ENCODE measurements around the gene NTSR1. TPM values are rescaled to one million over a fixed set of nuclear protein-coding genes. Genes with fewer than 3 reads are reported as not detected.

NTSR1 gene
- total and polyA plus RNA-seq, 4 donors = 0.03 to 0.33 (median 0.08) TPM; not detected in 1

- H3K36me3 ChIP-seq (ENCODE audit: control insufficient read depth in 4 of 4, insufficient read depth in 3 of 4, low read depth in 1 of 4, low read length in 3 of 4) = no peaks in the 10 kb centered on the region
- DNase-seq (ENCODE audit: low spot score) = no peak
- H3K4me1 ChIP-seq (ENCODE audit: control insufficient read depth in 4 of 4, insufficient read depth in 4 of 4, low read length in 3 of 4) = no peaks in the 10 kb centered on the region
- H3K27me3 ChIP-seq (ENCODE audit: control insufficient read depth in 4 of 4, insufficient read depth in 4 of 4, low read length in 3 of 4) = no peaks in the 10 kb centered on the region
- 88% methylated on average over 16 of the region's 16 CpGs for WGBS
- H3K4me3 ChIP-seq (ENCODE audit: low read depth in 1 of 3, low read length in 3 of 3) = no peak overlapping the region
- no peaks in the 10 kb centered on the region for H3K9me3 ChIP-seq (ENCODE audit: control insufficient read depth in 4 of 4, low read length in 3 of 4)
- no peak overlapping the region for H3K27ac ChIP-seq (ENCODE audit: low read depth in 1 of 2, low read length in 2 of 2)
- H3K9ac ChIP-seq (ENCODE audit: low read depth in 1 of 2, low read length in 2 of 2) = no peak overlapping the region
- no peak for TF ChIP-seq EGR1 (IDR thresholded peaks at IDR 0.05; ENCODE audit: low read depth in 2 of 2)
These were observed 75.9 kb downstream of the NTSR1 start for GRCh38 chr20:62784497-62784896.

DNA sequence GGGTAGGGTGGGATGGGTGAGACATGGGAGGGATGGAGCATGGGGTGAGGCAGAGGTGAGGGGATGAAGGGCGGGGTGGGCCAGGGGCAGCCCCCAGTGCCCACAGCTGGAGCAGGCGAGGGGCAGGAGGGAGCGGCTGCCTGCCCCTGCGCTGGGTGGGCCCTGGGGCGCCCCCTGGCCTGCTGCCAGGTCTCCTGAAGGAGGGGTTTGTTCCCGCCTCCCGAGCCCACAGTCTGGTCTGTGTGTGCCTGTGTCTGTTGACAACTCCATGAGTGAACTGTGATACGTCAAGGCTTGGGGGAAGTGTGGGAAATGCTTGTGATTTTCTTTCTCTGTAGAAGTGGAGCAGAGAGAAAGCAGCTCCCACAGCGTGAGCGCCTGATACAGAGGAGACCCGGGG lies 76.8 kb downstream of the NTSR1 start:
- H3K4me3 ChIP-seq (ENCODE audit: low read depth in 1 of 3, low read length in 3 of 3) = no peak overlapping the region
- H3K9me3 ChIP-seq (ENCODE audit: control insufficient read depth in 4 of 4, low read length in 3 of 4) = no peaks in the 10 kb centered on the region
- TF ChIP-seq SP1 (IDR thresholded peaks at IDR 0.05) (no peak), GABPA (IDR thresholded peaks at IDR 0.05 in 1 of 2, conservative IDR thresholded peaks at IDR 0.05 in 1 of 2) (no peak), NR2F2 (IDR thresholded peaks at IDR 0.05) (no peak), JUND (IDR thresholded peaks at IDR 0.05) (no peak), HNF4G (IDR thresholded peaks at IDR 0.05) (no peak), FOXA2 (IDR thresholded peaks at IDR 0.05) (no peak), FOXA1 (IDR thresholded peaks at IDR 0.05) (no peak), RXRA (IDR thresholded peaks at IDR 0.05) (no peak), HNF4A (conservative IDR thresholded peaks at IDR 0.05) (no peak), MAX (IDR thresholded peaks at IDR 0.05) (no peak)
- DNase-seq (ENCODE audit: low spot score) = no peak
- no peak overlapping the region for H3K9ac ChIP-seq (ENCODE audit: low read depth in 1 of 2, low read length in 2 of 2)
- H3K36me3 ChIP-seq (ENCODE audit: control insufficient read depth in 4 of 4, insufficient read depth in 3 of 4, low read depth in 1 of 4, low read length in 3 of 4) = no peaks in the 10 kb centered on the region
- no peak overlapping the region for H3K27ac ChIP-seq (ENCODE audit: low read depth in 1 of 2, low read length in 2 of 2)
- H3K27me3 ChIP-seq (ENCODE audit: control insufficient read depth in 4 of 4, insufficient read depth in 4 of 4, low read length in 3 of 4) = no peaks in the 10 kb centered on the region
- 78% methylated on average over 11 of the region's 11 CpGs for WGBS
- H3K4me1 ChIP-seq (ENCODE audit: control insufficient read depth in 4 of 4, insufficient read depth in 4 of 4, low read length in 3 of 4) = no peaks in the 10 kb centered on the region

GRCh38 chr20:62786157-62786556 lies 77.5 kb downstream of the NTSR1 start:
- TF ChIP-seq MAX (IDR thresholded peaks at IDR 0.05) = no peak
- no peak for TF ChIP-seq TAF1 (conservative IDR thresholded peaks at IDR 0.05)
- no peak for TF ChIP-seq RAD21 (IDR thresholded peaks at IDR 0.05)
- no peak for TF ChIP-seq RXRA (IDR thresholded peaks at IDR 0.05)
- no peak for TF ChIP-seq FOXA1 (IDR thresholded peaks at IDR 0.05)
- TF ChIP-seq, protein P1, sequence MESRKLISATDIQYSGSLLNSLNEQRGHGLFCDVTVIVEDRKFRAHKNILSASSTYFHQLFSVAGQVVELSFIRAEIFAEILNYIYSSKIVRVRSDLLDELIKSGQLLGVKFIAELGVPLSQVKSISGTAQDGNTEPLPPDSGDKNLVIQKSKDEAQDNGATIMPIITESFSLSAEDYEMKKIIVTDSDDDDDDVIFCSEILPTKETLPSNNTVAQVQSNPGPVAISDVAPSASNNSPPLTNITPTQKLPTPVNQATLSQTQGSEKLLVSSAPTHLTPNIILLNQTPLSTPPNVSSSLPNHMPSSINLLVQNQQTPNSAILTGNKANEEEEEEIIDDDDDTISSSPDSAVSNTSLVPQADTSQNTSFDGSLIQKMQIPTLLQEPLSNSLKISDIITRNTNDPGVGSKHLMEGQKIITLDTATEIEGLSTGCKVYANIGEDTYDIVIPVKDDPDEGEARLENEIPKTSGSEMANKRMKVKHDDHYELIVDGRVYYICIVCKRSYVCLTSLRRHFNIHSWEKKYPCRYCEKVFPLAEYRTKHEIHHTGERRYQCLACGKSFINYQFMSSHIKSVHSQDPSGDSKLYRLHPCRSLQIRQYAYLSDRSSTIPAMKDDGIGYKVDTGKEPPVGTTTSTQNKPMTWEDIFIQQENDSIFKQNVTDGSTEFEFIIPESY (IDR thresholded peaks at IDR 0.05) = no peak
- no peak for TF ChIP-seq ATF3 (IDR thresholded peaks at IDR 0.05)
- no peak for TF ChIP-seq NR2F2 (IDR thresholded peaks at IDR 0.05)
- TF ChIP-seq, protein P2, sequence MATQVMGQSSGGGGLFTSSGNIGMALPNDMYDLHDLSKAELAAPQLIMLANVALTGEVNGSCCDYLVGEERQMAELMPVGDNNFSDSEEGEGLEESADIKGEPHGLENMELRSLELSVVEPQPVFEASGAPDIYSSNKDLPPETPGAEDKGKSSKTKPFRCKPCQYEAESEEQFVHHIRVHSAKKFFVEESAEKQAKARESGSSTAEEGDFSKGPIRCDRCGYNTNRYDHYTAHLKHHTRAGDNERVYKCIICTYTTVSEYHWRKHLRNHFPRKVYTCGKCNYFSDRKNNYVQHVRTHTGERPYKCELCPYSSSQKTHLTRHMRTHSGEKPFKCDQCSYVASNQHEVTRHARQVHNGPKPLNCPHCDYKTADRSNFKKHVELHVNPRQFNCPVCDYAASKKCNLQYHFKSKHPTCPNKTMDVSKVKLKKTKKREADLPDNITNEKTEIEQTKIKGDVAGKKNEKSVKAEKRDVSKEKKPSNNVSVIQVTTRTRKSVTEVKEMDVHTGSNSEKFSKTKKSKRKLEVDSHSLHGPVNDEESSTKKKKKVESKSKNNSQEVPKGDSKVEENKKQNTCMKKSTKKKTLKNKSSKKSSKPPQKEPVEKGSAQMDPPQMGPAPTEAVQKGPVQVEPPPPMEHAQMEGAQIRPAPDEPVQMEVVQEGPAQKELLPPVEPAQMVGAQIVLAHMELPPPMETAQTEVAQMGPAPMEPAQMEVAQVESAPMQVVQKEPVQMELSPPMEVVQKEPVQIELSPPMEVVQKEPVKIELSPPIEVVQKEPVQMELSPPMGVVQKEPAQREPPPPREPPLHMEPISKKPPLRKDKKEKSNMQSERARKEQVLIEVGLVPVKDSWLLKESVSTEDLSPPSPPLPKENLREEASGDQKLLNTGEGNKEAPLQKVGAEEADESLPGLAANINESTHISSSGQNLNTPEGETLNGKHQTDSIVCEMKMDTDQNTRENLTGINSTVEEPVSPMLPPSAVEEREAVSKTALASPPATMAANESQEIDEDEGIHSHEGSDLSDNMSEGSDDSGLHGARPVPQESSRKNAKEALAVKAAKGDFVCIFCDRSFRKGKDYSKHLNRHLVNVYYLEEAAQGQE (IDR thresholded peaks at IDR 0.05) = no peak
- TF ChIP-seq, protein P3, sequence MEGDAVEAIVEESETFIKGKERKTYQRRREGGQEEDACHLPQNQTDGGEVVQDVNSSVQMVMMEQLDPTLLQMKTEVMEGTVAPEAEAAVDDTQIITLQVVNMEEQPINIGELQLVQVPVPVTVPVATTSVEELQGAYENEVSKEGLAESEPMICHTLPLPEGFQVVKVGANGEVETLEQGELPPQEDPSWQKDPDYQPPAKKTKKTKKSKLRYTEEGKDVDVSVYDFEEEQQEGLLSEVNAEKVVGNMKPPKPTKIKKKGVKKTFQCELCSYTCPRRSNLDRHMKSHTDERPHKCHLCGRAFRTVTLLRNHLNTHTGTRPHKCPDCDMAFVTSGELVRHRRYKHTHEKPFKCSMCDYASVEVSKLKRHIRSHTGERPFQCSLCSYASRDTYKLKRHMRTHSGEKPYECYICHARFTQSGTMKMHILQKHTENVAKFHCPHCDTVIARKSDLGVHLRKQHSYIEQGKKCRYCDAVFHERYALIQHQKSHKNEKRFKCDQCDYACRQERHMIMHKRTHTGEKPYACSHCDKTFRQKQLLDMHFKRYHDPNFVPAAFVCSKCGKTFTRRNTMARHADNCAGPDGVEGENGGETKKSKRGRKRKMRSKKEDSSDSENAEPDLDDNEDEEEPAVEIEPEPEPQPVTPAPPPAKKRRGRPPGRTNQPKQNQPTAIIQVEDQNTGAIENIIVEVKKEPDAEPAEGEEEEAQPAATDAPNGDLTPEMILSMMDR (IDR thresholded peaks at IDR 0.05; ENCODE audit: low read depth, low read length, missing input control) = no peak
- no peak for TF ChIP-seq JUND (IDR thresholded peaks at IDR 0.05)
- no peak for TF ChIP-seq EGR1 (IDR thresholded peaks at IDR 0.05; ENCODE audit: low read depth in 2 of 2)
- TF ChIP-seq HNF4G (IDR thresholded peaks at IDR 0.05) = no peak
- WGBS = 72% methylated on average over 13 of the region's 13 CpGs
- no peaks in the 10 kb centered on the region for H3K36me3 ChIP-seq (ENCODE audit: control insufficient read depth in 4 of 4, insufficient read depth in 3 of 4, low read depth in 1 of 4, low read length in 3 of 4)

More at GRCh38 chr20:62786157-62786556, 77.5 kb downstream of the NTSR1 start:
- H3K9ac ChIP-seq (ENCODE audit: low read depth in 1 of 2, low read length in 2 of 2) = no peak overlapping the region
- no peak overlapping the region for H3K27ac ChIP-seq (ENCODE audit: low read depth in 1 of 2, low read length in 2 of 2)
- no peak for DNase-seq (ENCODE audit: low spot score)
- no peak overlapping the region for H3K4me3 ChIP-seq (ENCODE audit: low read depth in 1 of 3, low read length in 3 of 3)
- H3K9me3 ChIP-seq (ENCODE audit: control insufficient read depth in 4 of 4, low read length in 3 of 4) = no peaks in the 10 kb centered on the region
- H3K4me1 ChIP-seq (ENCODE audit: control insufficient read depth in 4 of 4, insufficient read depth in 4 of 4, low read length in 3 of 4) = peaks cover 0 to 1% (median under 1%) of the 10 kb centered on the region in 4 donors
- H3K27me3 ChIP-seq (ENCODE audit: control insufficient read depth in 4 of 4, insufficient read depth in 4 of 4, low read length in 3 of 4) = no peaks in the 10 kb centered on the region
